RWPE1 (cell line): ENCODE results near the gene R3HDM4.
"Not testable (repeated sequence)": the region's sequence is repeated elsewhere in the genome, so short reads cannot be mapped to it uniquely, and the experiment has no call there.

Experiments used
- CTCF ChIA-PET: fragments of 350-600 bp; sonication (Branson Sonifier 250); formaldehyde crosslinking; extraction: SDS; loops from one replicate; lab custom pipeline; 2021; lab: Yijun Ruan, JAX
- POLR2A ChIA-PET: fragments of 400-600 bp; formaldehyde crosslinking; extraction: SDS; loops from one replicate; lab custom pipeline; 2020; ENCODE audit warnings: antibody characterized with exemption; ENCODE audit not compliant: low non-redundant PET; lab: Yijun Ruan, JAX
- DNase-seq: peaks from one replicate; pipeline ENCODE4 v3.0.0; 2012; ENCODE audit warnings: low spot score
- H3K27ac ChIP-seq: fragments of 450-650 bp; 2 replicates; pipeline ENCODE4 v1.5.1; 2017
- TF ChIP-seq, protein P1 (sequence below): fragments of 450-650 bp; conservative IDR thresholded peaks from 2 replicates; pipeline ENCODE4 v1.5.1; 2017; ENCODE audit warnings: low read depth, mild to moderate bottlenecking

The R3HDM4 gene

DNA sequence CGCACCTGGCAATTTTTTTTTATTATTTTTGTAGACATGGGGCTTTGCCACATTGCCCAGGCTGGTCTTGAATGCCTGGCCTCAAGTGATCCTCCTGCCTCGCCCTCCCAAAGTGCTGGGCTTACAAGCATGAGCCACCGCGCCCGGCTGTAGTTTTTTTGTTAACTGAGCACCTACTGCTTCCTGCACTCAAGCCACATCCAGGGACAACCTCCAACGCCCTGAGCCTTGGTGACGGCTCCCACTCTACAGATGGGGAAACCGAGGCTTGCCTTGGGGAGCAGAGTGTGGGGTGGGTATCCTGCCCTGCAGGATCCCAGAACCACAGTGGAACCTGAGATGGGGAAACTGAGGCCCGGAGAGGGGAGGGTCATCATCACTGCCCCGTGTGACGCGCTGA is 57.9 kb downstream of the R3HDM4 start:
- TF ChIP-seq, protein P1, sequence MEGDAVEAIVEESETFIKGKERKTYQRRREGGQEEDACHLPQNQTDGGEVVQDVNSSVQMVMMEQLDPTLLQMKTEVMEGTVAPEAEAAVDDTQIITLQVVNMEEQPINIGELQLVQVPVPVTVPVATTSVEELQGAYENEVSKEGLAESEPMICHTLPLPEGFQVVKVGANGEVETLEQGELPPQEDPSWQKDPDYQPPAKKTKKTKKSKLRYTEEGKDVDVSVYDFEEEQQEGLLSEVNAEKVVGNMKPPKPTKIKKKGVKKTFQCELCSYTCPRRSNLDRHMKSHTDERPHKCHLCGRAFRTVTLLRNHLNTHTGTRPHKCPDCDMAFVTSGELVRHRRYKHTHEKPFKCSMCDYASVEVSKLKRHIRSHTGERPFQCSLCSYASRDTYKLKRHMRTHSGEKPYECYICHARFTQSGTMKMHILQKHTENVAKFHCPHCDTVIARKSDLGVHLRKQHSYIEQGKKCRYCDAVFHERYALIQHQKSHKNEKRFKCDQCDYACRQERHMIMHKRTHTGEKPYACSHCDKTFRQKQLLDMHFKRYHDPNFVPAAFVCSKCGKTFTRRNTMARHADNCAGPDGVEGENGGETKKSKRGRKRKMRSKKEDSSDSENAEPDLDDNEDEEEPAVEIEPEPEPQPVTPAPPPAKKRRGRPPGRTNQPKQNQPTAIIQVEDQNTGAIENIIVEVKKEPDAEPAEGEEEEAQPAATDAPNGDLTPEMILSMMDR = no peak
- no peak overlapping the region for H3K27ac ChIP-seq
- POLR2A ChIA-PET = no interaction called here
- CTCF ChIA-PET = no interaction called here
- no peak for DNase-seq

DNA sequence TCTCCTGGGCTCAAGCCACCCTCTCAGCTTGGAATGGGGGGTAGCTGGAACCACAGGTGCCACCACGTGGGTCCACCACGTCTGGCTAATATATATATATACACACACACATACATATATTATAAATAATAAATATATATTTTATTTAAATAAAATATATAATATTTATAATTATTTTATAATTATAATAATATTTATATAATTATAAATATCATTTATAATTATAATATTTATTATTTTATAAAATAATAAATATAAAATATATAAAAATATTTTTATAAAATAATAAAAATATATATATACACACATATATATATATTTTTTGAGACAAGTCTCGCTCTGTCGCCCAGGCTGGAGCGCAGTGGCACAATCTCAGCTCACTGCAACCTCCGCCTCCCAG is 58.5 kb downstream of the R3HDM4 start:
- POLR2A ChIA-PET = interaction anchor here (0.5 kb wide), 1 partner anchor 10 kb away, joined by 5 read pairs; no protein-coding TSS in a partner anchor
- TF ChIP-seq, protein P1 = no peak

DNA sequence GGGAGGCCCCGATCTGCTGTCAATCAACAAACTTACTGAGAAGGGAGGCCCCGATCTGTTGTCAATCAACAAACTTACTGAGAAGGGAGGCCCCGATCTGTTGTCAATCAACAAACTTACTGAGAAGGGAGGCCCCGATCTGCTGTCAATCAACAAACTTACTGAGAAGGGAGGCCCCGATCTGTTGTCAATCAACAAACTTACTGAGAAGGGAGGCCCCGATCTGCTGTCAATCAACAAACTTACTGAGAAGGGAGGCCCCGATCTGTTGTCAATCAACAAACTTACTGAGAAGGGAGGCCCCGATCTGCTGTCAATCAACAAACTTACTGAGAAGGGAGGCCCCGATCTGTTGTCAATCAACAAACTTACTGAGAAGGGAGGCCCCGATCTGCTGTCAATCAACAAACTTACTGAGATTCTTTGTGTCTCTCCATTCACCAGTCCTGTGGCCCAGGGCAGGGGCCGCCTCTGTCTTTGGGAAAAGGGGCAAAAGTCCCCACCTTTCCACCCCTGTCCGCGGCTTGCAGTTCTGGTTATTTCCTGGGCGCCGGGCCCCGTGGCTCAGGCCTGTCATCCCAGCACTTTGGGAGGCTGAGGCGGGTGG is 59.3 kb downstream of the R3HDM4 start:
- not testable (repeated sequence) for DNase-seq, H3K27ac ChIP-seq
- ChIA-PET POLR2A (interaction anchor here (0.5 kb wide), 1 partner anchor 9 kb away, joined by 5 read pairs; no protein-coding TSS in a partner anchor), CTCF (interaction anchor here (0.6 kb wide), 1 partner anchor 40 kb away, joined by 3 read pairs; no protein-coding TSS in a partner anchor)

More for the DNA sequence above, 58.5 kb downstream of the R3HDM4 start:
- CTCF ChIA-PET = interaction anchor here (0.6 kb wide), 2 partner anchors 39 to 85 kb away, joined by 3 to 4 read pairs; no protein-coding TSS in a partner anchor
- DNase-seq = no peak
- no peak overlapping the region for H3K27ac ChIP-seq

DNA sequence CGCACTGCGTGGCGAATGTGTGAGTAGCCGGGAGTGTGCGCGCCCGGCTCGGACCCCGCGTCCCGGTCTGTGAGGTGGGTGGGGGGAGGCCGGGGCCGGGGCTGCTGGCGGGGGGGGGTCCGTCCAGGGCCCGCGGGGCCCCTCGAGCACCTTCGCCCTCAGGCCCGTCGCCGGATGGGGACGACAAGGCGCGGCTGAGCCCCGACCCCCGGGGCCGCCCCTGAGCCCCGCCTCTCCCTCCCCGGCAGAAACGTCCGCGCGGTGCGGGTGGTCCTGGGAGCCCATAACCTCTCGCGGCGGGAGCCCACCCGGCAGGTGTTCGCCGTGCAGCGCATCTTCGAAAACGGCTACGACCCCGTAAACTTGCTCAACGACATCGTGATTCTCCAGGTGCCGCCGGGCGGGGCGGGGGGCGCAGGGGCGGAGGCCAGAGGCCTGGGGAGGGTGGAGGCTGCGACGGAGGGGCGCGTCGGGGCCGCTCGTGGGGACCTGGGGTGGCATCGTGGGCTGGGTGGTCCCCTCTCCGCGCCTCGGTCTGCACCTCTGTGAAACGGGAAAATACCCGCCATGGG is 59.9 kb downstream of the R3HDM4 start:
- no peak overlapping the region for H3K27ac ChIP-seq
- POLR2A ChIA-PET = no interaction called here
- CTCF ChIA-PET = no interaction called here
- TF ChIP-seq, protein P1 = no peak
- no peak for DNase-seq

DNA sequence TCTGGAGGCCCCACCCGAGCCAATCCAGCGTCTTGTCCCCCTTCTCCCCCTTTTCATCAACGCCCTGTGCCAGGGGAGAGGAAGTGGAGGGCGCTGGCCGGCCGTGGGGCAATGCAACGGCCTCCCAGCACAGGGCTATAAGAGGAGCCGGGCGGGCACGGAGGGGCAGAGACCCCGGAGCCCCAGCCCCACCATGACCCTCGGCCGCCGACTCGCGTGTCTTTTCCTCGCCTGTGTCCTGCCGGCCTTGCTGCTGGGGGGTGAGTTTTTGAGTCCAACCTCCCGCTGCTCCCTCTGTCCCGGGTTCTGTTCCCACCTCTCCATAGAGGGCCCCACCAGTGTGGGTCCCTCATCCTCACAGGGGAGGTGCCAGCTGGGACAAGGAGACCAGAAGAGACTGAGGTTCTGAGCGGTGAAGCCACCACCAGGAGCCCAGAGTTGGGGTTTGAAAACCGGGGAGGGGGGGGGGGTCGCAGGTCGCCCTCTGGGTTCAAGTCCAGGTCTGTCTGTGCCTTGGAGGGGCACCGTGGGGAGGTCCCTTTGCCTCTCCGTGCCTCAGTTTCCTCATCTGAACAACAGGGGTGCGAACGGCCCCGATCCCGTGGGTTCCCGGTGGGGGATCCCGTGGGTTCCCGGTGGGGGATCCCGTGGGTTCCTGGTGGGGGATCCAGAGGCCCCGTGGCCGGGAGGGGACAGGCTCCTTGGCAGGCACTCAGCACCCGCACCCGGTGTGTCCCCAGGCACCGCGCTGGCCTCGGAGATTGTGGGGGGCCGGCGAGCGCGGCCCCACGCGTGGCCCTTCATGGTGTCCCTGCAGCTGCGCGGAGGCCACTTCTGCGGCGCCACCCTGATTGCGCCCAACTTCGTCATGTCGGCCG is 60.6 kb downstream of the R3HDM4 start, which contains the start of gene ELANE:
Gene ELANE, plus strand, starts transcription at position 168 of the 878 bp plus-strand sequence. Its CDS starts 26 bp downstream, at position 194.
- ChIA-PET CTCF (no interaction called here), POLR2A (no interaction called here)
- peak within 1 kb of the TSS; percentile 95 for H3K27ac ChIP-seq
- TF ChIP-seq, protein P1 = no peak
- no peak for DNase-seq

DNA sequence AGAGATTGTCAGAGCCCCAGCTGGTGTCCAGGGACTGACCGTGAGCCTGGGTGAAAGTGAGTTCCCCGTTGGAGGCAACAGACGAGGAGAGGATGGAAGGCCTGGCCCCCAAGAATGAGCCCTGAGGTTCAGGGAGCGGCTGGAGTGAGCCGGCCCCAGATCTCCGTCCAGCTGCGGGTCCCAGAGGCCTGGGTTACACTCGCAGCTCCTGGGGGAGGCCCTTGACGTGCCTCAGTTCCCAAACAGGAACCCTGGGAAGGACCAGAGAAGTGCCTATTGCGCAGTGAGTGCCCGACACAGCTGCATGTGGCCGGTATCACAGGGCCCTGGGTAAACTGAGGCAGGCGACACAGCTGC is 62.1 kb downstream of the R3HDM4 start:
- POLR2A ChIA-PET = no interaction called here
- peak overlapping the region; percentile 95 for H3K27ac ChIP-seq

More for the DNA sequence above, 62.1 kb downstream of the R3HDM4 start:
- CTCF ChIA-PET = interaction anchor here (0.5 kb wide), 1 partner anchor 79 kb away, joined by 3 read pairs; no protein-coding TSS in a partner anchor
- no peak for DNase-seq
- TF ChIP-seq, protein P1 = no peak
